ENCODE results near the gene RNF214. TPM values are rescaled to one million over a fixed set of nuclear protein-coding genes. Genes with fewer than 3 reads are reported as not detected.

The RNF214 gene
- total and polyA plus RNA-seq, 2 donors (not counting 1 experiment from before 2014, with no cell fraction given) = 16.0 to 36.1 TPM

- no peak for DNase-seq
- H3K27me3 ChIP-seq (replicated peaks in 1 of 4; ENCODE audit: control extremely low read depth in 1 of 4, control insufficient read depth in 3 of 4, insufficient read depth in 4 of 4, low read length in 3 of 4) = peaks cover 0 to 10% (median 3%) of the 10 kb centered on the region in 4 experiments
- Mint-ChIP-seq H3K27ac (no peak overlapping the region), H3K4me1 (no peaks in the 10 kb centered on the region), H3K27me3 (peaks cover 38% of the 10 kb centered on the region), H3K9me3 (ENCODE audit: insufficient read depth) (no peaks in the 10 kb centered on the region), H3K4me3 (no peak overlapping the region)
- no peak for ATAC-seq (ENCODE audit: low read depth)
- ChIA-PET CTCF (no interaction called here), POLR2A (no interaction called here)
- no peak overlapping the region for H3K9ac ChIP-seq (ENCODE audit: low read length)
- no peak for TF ChIP-seq CTCF (IDR thresholded peaks at IDR 0.05)
- no peak overlapping the region for H2AFZ ChIP-seq (ENCODE audit: insufficient read depth, low read depth, low read length, poor library complexity, severe bottlenecking)
- WGBS (ENCODE audit: insufficient coverage) = 98% methylated on average over 5 of the region's 7 CpGs
- H3K9me3 ChIP-seq (ENCODE audit: control extremely low read depth in 1 of 3, control insufficient read depth in 2 of 3, insufficient read depth in 1 of 3, low read length in 2 of 3) = no peaks in the 10 kb centered on the region
- H3K36me3 ChIP-seq (replicated peaks in 1 of 2; ENCODE audit: control extremely low read depth in 1 of 2, control insufficient read depth in 1 of 2, extremely low read depth in 1 of 2, insufficient read depth in 2 of 2, low read length in 1 of 2) = no peaks in the 10 kb centered on the region
- H4K20me1 ChIP-seq (ENCODE audit: control insufficient read depth, insufficient read depth, low read length, poor library complexity, severe bottlenecking) = no peaks in the 10 kb centered on the region
- intact Hi-C loops (cut with micrococcal nuclease) = no loop called here
- no peak overlapping the region for H3K4me3 ChIP-seq (ENCODE audit: control extremely low read depth in 1 of 5, extremely low read depth in 1 of 5, insufficient read depth in 1 of 5, low read depth in 2 of 5, low read length in 4 of 5)
- H3K4me2 ChIP-seq (replicated peaks; ENCODE audit: low read depth, low read length, poor library complexity, severe bottlenecking) = no peak overlapping the region
- H3K27ac ChIP-seq (ENCODE audit: low read length in 2 of 2) = no peak overlapping the region
- H3K4me1 ChIP-seq (ENCODE audit: control insufficient read depth in 2 of 2, insufficient read depth in 2 of 2, low read length in 2 of 2) = no peaks in the 10 kb centered on the region
- H3K79me2 ChIP-seq (ENCODE audit: control insufficient read depth, insufficient read depth, low read length) = no peaks in the 10 kb centered on the region
Observed at GRCh38 chr11:117309310-117309709, 76.8 kb downstream of the RNF214 start.

GRCh38 chr11:117313091-117313490 lies 80.6 kb downstream of the RNF214 start:
- WGBS (ENCODE audit: insufficient coverage) = 63% methylated on average over 2 of the region's 5 CpGs
- Histone ChIP-seq H2AFZ (ENCODE audit: insufficient read depth, low read depth, low read length, poor library complexity, severe bottlenecking) (no peak overlapping the region), H3K27me3 (replicated peaks in 1 of 4; ENCODE audit: control extremely low read depth in 1 of 4, control insufficient read depth in 3 of 4, insufficient read depth in 4 of 4, low read length in 3 of 4) (peaks cover 0 to 30% (median 20%) of the 10 kb centered on the region in 4 experiments), H3K4me3 (ENCODE audit: control extremely low read depth in 1 of 5, extremely low read depth in 1 of 5, insufficient read depth in 1 of 5, low read depth in 2 of 5, low read length in 4 of 5) (no peak overlapping the region), H3K4me1 (ENCODE audit: control insufficient read depth in 2 of 2, insufficient read depth in 2 of 2, low read length in 2 of 2) (peaks cover 16 to 19% of the 10 kb centered on the region in 2 donors), H4K20me1 (ENCODE audit: control insufficient read depth, insufficient read depth, low read length, poor library complexity, severe bottlenecking) (no peaks in the 10 kb centered on the region), H3K27ac (ENCODE audit: low read length in 2 of 2) (no peak overlapping the region), H3K79me2 (ENCODE audit: control insufficient read depth, insufficient read depth, low read length) (no peaks in the 10 kb centered on the region), H3K36me3 (replicated peaks in 1 of 2; ENCODE audit: control extremely low read depth in 1 of 2, control insufficient read depth in 1 of 2, extremely low read depth in 1 of 2, insufficient read depth in 2 of 2, low read length in 1 of 2) (no peaks in the 10 kb centered on the region), H3K9me3 (ENCODE audit: control extremely low read depth in 1 of 3, control insufficient read depth in 2 of 3, insufficient read depth in 1 of 3, low read length in 2 of 3) (peaks cover 0 to 7% (median 0%) of the 10 kb centered on the region in 3 donors), H3K4me2 (replicated peaks; ENCODE audit: low read depth, low read length, poor library complexity, severe bottlenecking) (no peak overlapping the region), H3K9ac (ENCODE audit: low read length) (no peak overlapping the region)
- CTCF ChIA-PET = no interaction called here
- H3K27ac Mint-ChIP-seq = no peak overlapping the region
- DNase-seq = no peak
- ATAC-seq (ENCODE audit: low read depth) = no peak
- H3K4me3 Mint-ChIP-seq = no peak overlapping the region
- peaks cover 53% of the 10 kb centered on the region for H3K27me3 Mint-ChIP-seq
- POLR2A ChIA-PET = no interaction called here
- intact Hi-C loops (cut with micrococcal nuclease) = no loop called here
- TF ChIP-seq CTCF (IDR thresholded peaks at IDR 0.05) = no peak
- TF ChIP-seq EZH2 (IDR thresholded peaks at IDR 0.05; ENCODE audit: borderline replicate concordance, insufficient read depth, low read depth, low read length, poor library complexity, severe bottlenecking) = no peak
- H3K4me1 Mint-ChIP-seq = peaks cover 12% of the 10 kb centered on the region
- H3K9me3 Mint-ChIP-seq (ENCODE audit: insufficient read depth) = no peaks in the 10 kb centered on the region
